K562 (cell line): ENCODE data around the gene ATP5PF. TPM values are rescaled to one million over a fixed set of nuclear protein-coding genes. Genes with fewer than 3 reads are reported as not detected.
A peak's percentile ranks its signal among the peaks of the same experiment; 100 is the strongest.

ENCODE experiments used
- ATF7 ChIP-seq: fragments of 450-650 bp; IDR thresholded peaks from 2 replicates; pipeline ENCODE4 v1.7.1; 2014; ENCODE audit warnings: mild to moderate bottlenecking, moderate library complexity
- BRD4 ChIP-seq: fragments of 200-600 bp; sonication (generic); IDR thresholded peaks from 2 replicates; pipeline ENCODE4 v1.6.1; 2017; ENCODE audit warnings: inconsistent platforms
- CBX2 ChIP-seq: fragments of 200-600 bp; sonication (generic); IDR thresholded peaks from one replicate; pipeline ENCODE4 v1.6.1; 2012; ENCODE audit warnings: mild to moderate bottlenecking, low read length, inconsistent platforms; ENCODE audit not compliant: insufficient read depth, poor library complexity, severe bottlenecking
- DPF2 ChIP-seq: fragments of 450-650 bp; IDR thresholded peaks from 2 replicates; pipeline ENCODE4 v1.6.1; 2016
- ESRRA ChIP-seq: fragments of 450-650 bp; IDR thresholded peaks from 2 replicates; pipeline ENCODE4 v1.6.1; 2014; ENCODE audit warnings: low read depth, mild to moderate bottlenecking, moderate library complexity, borderline replicate concordance
- KLF1 ChIP-seq: fragments of 450-650 bp; IDR thresholded peaks from 2 replicates; pipeline ENCODE4 v1.6.1; 2016; ENCODE audit warnings: missing genetic modification characterization, missing compliant biosample characterization
- MAFK ChIP-seq: IDR thresholded peaks from 2 replicates; pipeline ENCODE4 v1.6.1; 2011; ENCODE audit warnings: low read length, improper control_type of control experiment
- MXD1 ChIP-seq: fragments of 250-450 bp; sonication (Bioruptor Pico); IDR thresholded peaks from 2 replicates; pipeline ENCODE4 v1.8.0; 2021; ENCODE audit warnings: borderline replicate concordance, mild to moderate bottlenecking, moderate library complexity; ENCODE audit not compliant: poor library complexity, severe bottlenecking
- NCOA4 ChIP-seq: fragments of 450-650 bp; IDR thresholded peaks from 2 replicates; pipeline ENCODE4 v1.6.1; 2018; ENCODE audit warnings: mild to moderate bottlenecking; ENCODE audit not compliant: partially characterized antibody
- NFE2 ChIP-seq: IDR thresholded peaks from 2 replicates; pipeline ENCODE4 v1.6.1; 2014; ENCODE audit warnings: antibody characterized with exemption, low read depth
- NFIC ChIP-seq: fragments of 450-650 bp; IDR thresholded peaks from 2 replicates; pipeline ENCODE4 v1.6.1; 2017; ENCODE audit warnings: mild to moderate bottlenecking, inconsistent platforms
- NR0B1 ChIP-seq: fragments of 450-650 bp; IDR thresholded peaks from one replicate; pipeline ENCODE4 v1.6.1; 2018; ENCODE audit warnings: mild to moderate bottlenecking, moderate library complexity; ENCODE audit not compliant: partially characterized antibody
- PHB2 ChIP-seq: fragments of 450-650 bp; IDR thresholded peaks from 2 replicates; pipeline ENCODE4 v1.6.1; 2017; ENCODE audit warnings: low read depth
- PPARD ChIP-seq: fragments of 250-450 bp; sonication (Bioruptor Pico); IDR thresholded peaks from 2 replicates; pipeline ENCODE4 v1.8.0; 2022; ENCODE audit warnings: inconsistent platforms, mild to moderate bottlenecking, moderate library complexity
- RBFOX2 ChIP-seq: fragments of 200-400 bp; formaldehyde crosslinking; IDR thresholded peaks from 2 replicates; pipeline ENCODE4 v1.6.1; 2017; ENCODE audit warnings: low read depth, mild to moderate bottlenecking, low read length, moderate library complexity
- RBM22 ChIP-seq: fragments of 200-400 bp; formaldehyde crosslinking; IDR thresholded peaks from 2 replicates; pipeline ENCODE4 v1.6.1; 2018; ENCODE audit warnings: low read length, low read depth; ENCODE audit not compliant: poor library complexity, severe bottlenecking
- SPI1 ChIP-seq: IDR thresholded peaks from 2 replicates; pipeline ENCODE4 v1.6.1; 2011; ENCODE audit warnings: low read depth, low read length, control low read depth, borderline replicate concordance
- TSHZ1 ChIP-seq: fragments of 250-450 bp; sonication (Bioruptor Pico); IDR thresholded peaks from 2 replicates; pipeline ENCODE4 v1.4.0; 2020; ENCODE audit warnings: mild to moderate bottlenecking, moderate library complexity
- XRCC3 ChIP-seq: fragments of 450-650 bp; IDR thresholded peaks from 2 replicates; pipeline ENCODE4 v1.6.1; 2017; ENCODE audit warnings: mild to moderate bottlenecking, moderate library complexity
- ZFP30 ChIP-seq: fragments of 250-450 bp; sonication (Bioruptor Pico); IDR thresholded peaks from 2 replicates; pipeline ENCODE4 v1.8.0; 2022; ENCODE audit warnings: moderate library complexity, mild to moderate bottlenecking, inconsistent platforms, borderline replicate concordance
- ZNF143 ChIP-seq: sonication (generic); formaldehyde crosslinking; IDR thresholded peaks from 2 replicates; pipeline ENCODE4 v1.9.0; 2022; ENCODE audit warnings: mild to moderate bottlenecking, missing genetic modification reagents
- ZNF239 ChIP-seq: fragments of 250-450 bp; sonication (Bioruptor Pico); IDR thresholded peaks from 2 replicates; pipeline ENCODE4 v1.4.0; 2020; ENCODE audit warnings: mild to moderate bottlenecking
- ZNF253 ChIP-seq: fragments of 250-450 bp; sonication (Bioruptor Pico); conservative IDR thresholded peaks from 2 replicates; pipeline ENCODE4 v1.6.1; 2021; ENCODE audit warnings: mild to moderate bottlenecking
- ZNF444 ChIP-seq: fragments of 250-450 bp; sonication (Bioruptor Pico); IDR thresholded peaks from 2 replicates; pipeline ENCODE4 v1.4.0; 2020; ENCODE audit warnings: mild to moderate bottlenecking, moderate library complexity
- ZNF699 ChIP-seq: fragments of 250-450 bp; sonication (Bioruptor Pico); IDR thresholded peaks from 2 replicates; pipeline ENCODE4 v1.8.0; 2021; ENCODE audit warnings: mild to moderate bottlenecking, moderate library complexity; ENCODE audit not compliant: insufficient replicate concordance
- polyA plus RNA-seq, 8 experiments: library from polyadenylated mRNA; depleted of rRNA in 4 of 8; stranded (reverse) in 5 of 8; unstranded in 3 of 8; fragments of >200 nt; fragmentation: Nextera tagmentation in 2 of 8; fragmentation: Illumina TruSeq in 1 of 8; extraction: Ambion mirVana in 2 of 8; extraction: Trizol in 1 of 8; gene quantifications; 2 replicates each; pipeline versions ENCODE4 v1.2.1 to v1.2.3, GENCODE V29; 2011 to 2014; ENCODE audit warnings: inconsistent platforms in 1 of 8, missing spikeins in 1 of 8
- total RNA-seq, 7 experiments: library from RNA; depleted of rRNA in 6 of 7; stranded (reverse); fragments of >200 nt in 6 of 7; fragmentation: Illumina TruSeq in 2 of 7; extraction: Trizol in 2 of 7; gene quantifications; 2 replicates each; pipeline versions ENCODE4 v1.2.1 to v1.2.3, GENCODE V29; 2011 to 2021; ENCODE audit warnings: low replicate concordance in 1 of 7

Gene ATP5PF
- total and polyA plus RNA-seq, 9 of the 15 experiments (the other 6 are each of a cell fraction or from before 2014, with no cell fraction given): 242 to 2,488 (median 533) TPM

- TF ChIP-seq RBM22 (no peak), PHB2 (no peak), CBX2 (no peak), MXD1 (CRISPR knock-in tag) (no peak), ZNF444 (CRISPR knock-in tag) (no peak), PPARD (CRISPR knock-in tag) (no peak), ZFP30 (CRISPR knock-in tag) (no peak), NCOA4 (no peak), NFE2 (peak; percentile 83), MAFK (peak; percentile 16; the same call in 1 of the 2 replicates), BRD4 (no peak), TSHZ1 (CRISPR knock-in tag) (no peak), ESRRA (no peak), ZNF239 (no peak), SPI1 (no peak), ZNF699 (CRISPR knock-in tag) (no peak), ATF7 (peak; percentile 54; the same call in 1 of the 2 replicates), DPF2 (peak; percentile 50; the same call in 1 of the 2 replicates), XRCC3 (no peak), NR0B1 (no peak), KLF1 (tag) (no peak), RBFOX2 (no peak), ZNF143 (no peak), ZNF253 (CRISPR knock-in tag) (no peak), NFIC (peak; percentile 98)
These were observed 17.1 kb downstream of the ATP5PF start (continued) for GRCh38 chr21:25717491-25718147.
